GM23248 (cell line): Measurements from ENCODE around the gene DMAC2.

Source experiments
- EZH2 ChIP-seq: fragments of 200-600 bp; sonication (generic); IDR thresholded peaks from 2 replicates; pipeline ENCODE4 v1.6.1; 2018; ENCODE audit warnings: antibody characterized with exemption, mild to moderate bottlenecking; ENCODE audit not compliant: insufficient read depth, poor library complexity, severe bottlenecking
- EZH2phosphoT487 ChIP-seq: fragments of 200-600 bp; sonication (generic); IDR thresholded peaks from 2 replicates; pipeline ENCODE4 v1.6.1; 2018; ENCODE audit warnings: antibody characterized with exemption, moderate library complexity, mild to moderate bottlenecking, low read depth; ENCODE audit not compliant: insufficient read depth

GRCh38 chr19:41426952-41427646, 12.6 kb downstream of the DMAC2 start, which contains the start of gene B3GNT8:
- TF ChIP-seq EZH2 (no peak), EZH2phosphoT487 (no peak)
